ENCODE results near the gene ZNF672. TPM values are rescaled to one million over a fixed set of nuclear protein-coding genes. Genes with fewer than 3 reads are reported as not detected.

ZNF672 gene
- total and polyA plus RNA-seq, 2 of the 13 experiments (the other 11 are each of a cell fraction or from before 2014, with no cell fraction given): 17.2 to 22.9 TPM

DNA sequence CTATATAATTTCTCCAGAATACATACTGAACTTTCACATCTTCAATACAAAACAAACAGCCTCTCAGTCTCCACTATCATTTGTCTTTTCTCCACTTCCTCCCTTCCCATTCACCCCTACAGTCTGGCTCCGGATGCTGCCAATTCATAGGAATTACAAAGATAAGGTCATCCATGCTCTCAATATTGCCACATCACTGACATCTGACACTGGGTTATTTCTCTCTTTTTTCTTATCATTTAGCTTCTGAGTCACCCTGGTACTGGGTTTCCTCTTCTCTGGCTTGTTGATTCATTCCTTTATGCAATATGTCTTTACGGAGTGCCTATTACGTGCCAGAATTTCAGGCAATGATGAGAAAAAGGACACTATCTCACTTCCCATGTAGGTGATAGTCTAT is 9.2 kb upstream of the ZNF672 start (continued):
- TF ChIP-seq ZNF468 (CRISPR knock-in tag; IDR thresholded peaks at IDR 0.05) (no peak), CBX2 (IDR thresholded peaks at IDR 0.05; ENCODE audit: low read depth, low read length) (no peak), CBX2 (CRISPR knock-in tag; IDR thresholded peaks at IDR 0.05; ENCODE audit: low read depth) (no peak), HMG20B (CRISPR knock-in tag; conservative IDR thresholded peaks at IDR 0.05) (peak; percentile 46; the same call in 1 of the 2 replicates), SRY (CRISPR knock-in tag; IDR thresholded peaks at IDR 0.05) (no peak), ZNF570 (CRISPR knock-in tag; IDR thresholded peaks at IDR 0.05; ENCODE audit: borderline replicate concordance) (no peak), ETV5 (CRISPR knock-in tag; IDR thresholded peaks at IDR 0.05; ENCODE audit: borderline replicate concordance) (peak; percentile 88), RBM39 (IDR thresholded peaks at IDR 0.05; ENCODE audit: low read depth, low read length, poor library complexity, severe bottlenecking) (no peak), ZNF75D (CRISPR knock-in tag; IDR thresholded peaks at IDR 0.05; ENCODE audit: borderline replicate concordance) (no peak), ZBTB42 (CRISPR knock-in tag; IDR thresholded peaks at IDR 0.05) (no peak), ZNF607 (CRISPR knock-in tag; IDR thresholded peaks at IDR 0.05; ENCODE audit: borderline replicate concordance) (no peak)
- TF ChIP-seq, protein P1, sequence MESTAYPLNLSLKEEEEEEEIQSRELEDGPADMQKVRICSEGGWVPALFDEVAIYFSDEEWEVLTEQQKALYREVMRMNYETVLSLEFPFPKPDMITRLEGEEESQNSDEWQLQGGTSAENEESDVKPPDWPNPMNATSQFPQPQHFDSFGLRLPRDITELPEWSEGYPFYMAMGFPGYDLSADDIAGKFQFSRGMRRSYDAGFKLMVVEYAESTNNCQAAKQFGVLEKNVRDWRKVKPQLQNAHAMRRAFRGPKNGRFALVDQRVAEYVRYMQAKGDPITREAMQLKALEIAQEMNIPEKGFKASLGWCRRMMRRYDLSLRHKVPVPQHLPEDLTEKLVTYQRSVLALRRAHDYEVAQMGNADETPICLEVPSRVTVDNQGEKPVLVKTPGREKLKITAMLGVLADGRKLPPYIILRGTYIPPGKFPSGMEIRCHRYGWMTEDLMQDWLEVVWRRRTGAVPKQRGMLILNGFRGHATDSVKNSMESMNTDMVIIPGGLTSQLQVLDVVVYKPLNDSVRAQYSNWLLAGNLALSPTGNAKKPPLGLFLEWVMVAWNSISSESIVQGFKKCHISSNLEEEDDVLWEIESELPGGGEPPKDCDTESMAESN (CRISPR knock-in tag; conservative IDR thresholded peaks at IDR 0.05): no peak
- TF ChIP-seq, protein P2, sequence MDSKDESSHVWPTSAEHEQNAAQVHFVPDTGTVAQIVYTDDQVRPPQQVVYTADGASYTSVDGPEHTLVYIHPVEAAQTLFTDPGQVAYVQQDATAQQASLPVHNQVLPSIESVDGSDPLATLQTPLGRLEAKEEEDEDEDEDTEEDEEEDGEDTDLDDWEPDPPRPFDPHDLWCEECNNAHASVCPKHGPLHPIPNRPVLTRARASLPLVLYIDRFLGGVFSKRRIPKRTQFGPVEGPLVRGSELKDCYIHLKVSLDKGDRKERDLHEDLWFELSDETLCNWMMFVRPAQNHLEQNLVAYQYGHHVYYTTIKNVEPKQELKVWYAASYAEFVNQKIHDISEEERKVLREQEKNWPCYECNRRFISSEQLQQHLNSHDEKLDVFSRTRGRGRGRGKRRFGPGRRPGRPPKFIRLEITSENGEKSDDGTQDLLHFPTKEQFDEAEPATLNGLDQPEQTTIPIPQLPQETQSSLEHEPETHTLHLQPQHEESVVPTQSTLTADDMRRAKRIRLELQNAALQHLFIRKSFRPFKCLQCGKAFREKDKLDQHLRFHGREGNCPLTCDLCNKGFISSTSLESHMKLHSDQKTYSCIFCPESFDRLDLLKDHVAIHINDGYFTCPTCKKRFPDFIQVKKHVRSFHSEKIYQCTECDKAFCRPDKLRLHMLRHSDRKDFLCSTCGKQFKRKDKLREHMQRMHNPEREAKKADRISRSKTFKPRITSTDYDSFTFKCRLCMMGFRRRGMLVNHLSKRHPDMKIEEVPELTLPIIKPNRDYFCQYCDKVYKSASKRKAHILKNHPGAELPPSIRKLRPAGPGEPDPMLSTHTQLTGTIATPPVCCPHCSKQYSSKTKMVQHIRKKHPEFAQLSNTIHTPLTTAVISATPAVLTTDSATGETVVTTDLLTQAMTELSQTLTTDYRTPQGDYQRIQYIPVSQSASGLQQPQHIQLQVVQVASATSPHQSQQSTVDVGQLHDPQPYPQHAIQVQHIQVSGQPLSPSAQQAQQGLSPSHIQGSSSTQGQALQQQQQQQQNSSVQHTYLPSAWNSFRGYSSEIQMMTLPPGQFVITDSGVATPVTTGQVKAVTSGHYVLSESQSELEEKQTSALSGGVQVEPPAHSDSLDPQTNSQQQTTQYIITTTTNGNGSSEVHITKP (CRISPR knock-in tag; IDR thresholded peaks at IDR 0.05; ENCODE audit: low read depth): no peak
- TF ChIP-seq, protein P3, sequence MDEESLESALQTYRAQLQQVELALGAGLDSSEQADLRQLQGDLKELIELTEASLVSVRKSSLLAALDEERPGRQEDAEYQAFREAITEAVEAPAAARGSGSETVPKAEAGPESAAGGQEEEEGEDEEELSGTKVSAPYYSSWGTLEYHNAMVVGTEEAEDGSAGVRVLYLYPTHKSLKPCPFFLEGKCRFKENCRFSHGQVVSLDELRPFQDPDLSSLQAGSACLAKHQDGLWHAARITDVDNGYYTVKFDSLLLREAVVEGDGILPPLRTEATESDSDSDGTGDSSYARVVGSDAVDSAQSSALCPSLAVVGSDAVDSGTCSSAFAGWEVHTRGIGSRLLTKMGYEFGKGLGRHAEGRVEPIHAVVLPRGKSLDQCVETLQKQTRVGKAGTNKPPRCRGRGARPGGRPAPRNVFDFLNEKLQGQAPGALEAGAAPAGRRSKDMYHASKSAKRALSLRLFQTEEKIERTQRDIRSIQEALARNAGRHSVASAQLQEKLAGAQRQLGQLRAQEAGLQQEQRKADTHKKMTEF (CRISPR knock-in tag; IDR thresholded peaks at IDR 0.05): peak; percentile 43; the same call in 1 of the 2 replicates
- TF ChIP-seq, protein P4, sequence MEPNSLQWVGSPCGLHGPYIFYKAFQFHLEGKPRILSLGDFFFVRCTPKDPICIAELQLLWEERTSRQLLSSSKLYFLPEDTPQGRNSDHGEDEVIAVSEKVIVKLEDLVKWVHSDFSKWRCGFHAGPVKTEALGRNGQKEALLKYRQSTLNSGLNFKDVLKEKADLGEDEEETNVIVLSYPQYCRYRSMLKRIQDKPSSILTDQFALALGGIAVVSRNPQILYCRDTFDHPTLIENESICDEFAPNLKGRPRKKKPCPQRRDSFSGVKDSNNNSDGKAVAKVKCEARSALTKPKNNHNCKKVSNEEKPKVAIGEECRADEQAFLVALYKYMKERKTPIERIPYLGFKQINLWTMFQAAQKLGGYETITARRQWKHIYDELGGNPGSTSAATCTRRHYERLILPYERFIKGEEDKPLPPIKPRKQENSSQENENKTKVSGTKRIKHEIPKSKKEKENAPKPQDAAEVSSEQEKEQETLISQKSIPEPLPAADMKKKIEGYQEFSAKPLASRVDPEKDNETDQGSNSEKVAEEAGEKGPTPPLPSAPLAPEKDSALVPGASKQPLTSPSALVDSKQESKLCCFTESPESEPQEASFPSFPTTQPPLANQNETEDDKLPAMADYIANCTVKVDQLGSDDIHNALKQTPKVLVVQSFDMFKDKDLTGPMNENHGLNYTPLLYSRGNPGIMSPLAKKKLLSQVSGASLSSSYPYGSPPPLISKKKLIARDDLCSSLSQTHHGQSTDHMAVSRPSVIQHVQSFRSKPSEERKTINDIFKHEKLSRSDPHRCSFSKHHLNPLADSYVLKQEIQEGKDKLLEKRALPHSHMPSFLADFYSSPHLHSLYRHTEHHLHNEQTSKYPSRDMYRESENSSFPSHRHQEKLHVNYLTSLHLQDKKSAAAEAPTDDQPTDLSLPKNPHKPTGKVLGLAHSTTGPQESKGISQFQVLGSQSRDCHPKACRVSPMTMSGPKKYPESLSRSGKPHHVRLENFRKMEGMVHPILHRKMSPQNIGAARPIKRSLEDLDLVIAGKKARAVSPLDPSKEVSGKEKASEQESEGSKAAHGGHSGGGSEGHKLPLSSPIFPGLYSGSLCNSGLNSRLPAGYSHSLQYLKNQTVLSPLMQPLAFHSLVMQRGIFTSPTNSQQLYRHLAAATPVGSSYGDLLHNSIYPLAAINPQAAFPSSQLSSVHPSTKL (CRISPR knock-in tag; IDR thresholded peaks at IDR 0.05): peak; percentile 85
- TF ChIP-seq, protein P5, sequence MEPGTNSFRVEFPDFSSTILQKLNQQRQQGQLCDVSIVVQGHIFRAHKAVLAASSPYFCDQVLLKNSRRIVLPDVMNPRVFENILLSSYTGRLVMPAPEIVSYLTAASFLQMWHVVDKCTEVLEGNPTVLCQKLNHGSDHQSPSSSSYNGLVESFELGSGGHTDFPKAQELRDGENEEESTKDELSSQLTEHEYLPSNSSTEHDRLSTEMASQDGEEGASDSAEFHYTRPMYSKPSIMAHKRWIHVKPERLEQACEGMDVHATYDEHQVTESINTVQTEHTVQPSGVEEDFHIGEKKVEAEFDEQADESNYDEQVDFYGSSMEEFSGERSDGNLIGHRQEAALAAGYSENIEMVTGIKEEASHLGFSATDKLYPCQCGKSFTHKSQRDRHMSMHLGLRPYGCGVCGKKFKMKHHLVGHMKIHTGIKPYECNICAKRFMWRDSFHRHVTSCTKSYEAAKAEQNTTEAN (CRISPR knock-in tag; conservative IDR thresholded peaks at IDR 0.05): no peak
- TF ChIP-seq, protein P6, sequence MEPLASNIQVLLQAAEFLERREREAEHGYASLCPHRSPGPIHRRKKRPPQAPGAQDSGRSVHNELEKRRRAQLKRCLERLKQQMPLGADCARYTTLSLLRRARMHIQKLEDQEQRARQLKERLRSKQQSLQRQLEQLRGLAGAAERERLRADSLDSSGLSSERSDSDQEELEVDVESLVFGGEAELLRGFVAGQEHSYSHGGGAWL (CRISPR knock-in tag; IDR thresholded peaks at IDR 0.05): no peak

Data from HepG2 (cell line).